ENCODE data around the gene HDAC4. TPM values are rescaled to one million over a fixed set of nuclear protein-coding genes. Genes with fewer than 3 reads are reported as not detected.

Gene HDAC4
- total RNA-seq, 4 donors from 2014 or later, result 51.4 to 107 (median 70.8) TPM

DNA sequence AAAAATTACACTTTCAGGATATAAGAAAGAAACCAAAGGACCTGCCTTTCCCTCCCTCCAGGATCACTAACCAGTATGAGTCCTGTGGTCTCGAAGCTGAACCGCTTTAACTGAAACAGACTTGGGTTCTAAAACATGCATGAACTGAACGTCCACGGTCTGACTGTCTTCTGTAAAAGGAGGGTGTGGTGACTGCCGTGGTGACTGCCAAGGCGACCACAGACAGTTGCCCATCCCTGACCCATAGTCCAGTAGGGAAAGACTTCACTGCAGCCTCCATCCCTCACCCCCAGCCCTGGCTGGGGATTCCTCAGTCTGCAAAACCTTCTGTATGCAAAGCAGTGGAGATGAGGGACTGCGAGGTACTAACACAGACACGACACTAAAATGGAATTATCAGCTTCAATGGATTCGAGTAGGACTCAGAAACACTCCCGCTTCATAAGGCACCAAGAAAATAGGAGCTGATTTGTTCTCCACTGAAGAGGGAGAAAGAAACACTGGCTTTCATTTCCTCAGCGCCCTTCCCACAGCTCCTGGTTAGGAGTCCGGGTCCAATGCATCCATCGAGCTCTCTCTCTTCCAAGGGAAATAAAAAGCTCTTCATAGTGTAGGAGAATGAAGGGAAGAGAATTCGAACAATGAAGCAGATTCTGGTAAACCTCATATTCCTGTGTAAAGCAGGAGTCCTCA lies 197.2 kb downstream of the HDAC4 start:
- TF ChIP-seq POLR2A (IDR thresholded peaks at IDR 0.05) (no peak), EP300 (IDR thresholded peaks at IDR 0.05) (no peak), POLR2AphosphoS5 (IDR thresholded peaks at IDR 0.05) (no peak)
- TF ChIP-seq, protein P1, sequence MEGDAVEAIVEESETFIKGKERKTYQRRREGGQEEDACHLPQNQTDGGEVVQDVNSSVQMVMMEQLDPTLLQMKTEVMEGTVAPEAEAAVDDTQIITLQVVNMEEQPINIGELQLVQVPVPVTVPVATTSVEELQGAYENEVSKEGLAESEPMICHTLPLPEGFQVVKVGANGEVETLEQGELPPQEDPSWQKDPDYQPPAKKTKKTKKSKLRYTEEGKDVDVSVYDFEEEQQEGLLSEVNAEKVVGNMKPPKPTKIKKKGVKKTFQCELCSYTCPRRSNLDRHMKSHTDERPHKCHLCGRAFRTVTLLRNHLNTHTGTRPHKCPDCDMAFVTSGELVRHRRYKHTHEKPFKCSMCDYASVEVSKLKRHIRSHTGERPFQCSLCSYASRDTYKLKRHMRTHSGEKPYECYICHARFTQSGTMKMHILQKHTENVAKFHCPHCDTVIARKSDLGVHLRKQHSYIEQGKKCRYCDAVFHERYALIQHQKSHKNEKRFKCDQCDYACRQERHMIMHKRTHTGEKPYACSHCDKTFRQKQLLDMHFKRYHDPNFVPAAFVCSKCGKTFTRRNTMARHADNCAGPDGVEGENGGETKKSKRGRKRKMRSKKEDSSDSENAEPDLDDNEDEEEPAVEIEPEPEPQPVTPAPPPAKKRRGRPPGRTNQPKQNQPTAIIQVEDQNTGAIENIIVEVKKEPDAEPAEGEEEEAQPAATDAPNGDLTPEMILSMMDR (IDR thresholded peaks at IDR 0.05), result no peak
- 79% methylated on average over 14 of the region's 14 CpGs for WGBS
- no peaks in the 10 kb centered on the region for H3K9me3 ChIP-seq
- no peak overlapping the region for H3K27ac ChIP-seq
- peak; percentile 34 to 60 for DNase-seq (ENCODE audit: low spot score in 2 of 2)
- peaks cover 15% of the 10 kb centered on the region for H3K4me1 ChIP-seq
- H3K4me3 ChIP-seq, result no peak overlapping the region
- H3K27me3 ChIP-seq, result no peaks in the 10 kb centered on the region
- H3K36me3 ChIP-seq, result peaks cover under 1% of the 10 kb centered on the region

DNA sequence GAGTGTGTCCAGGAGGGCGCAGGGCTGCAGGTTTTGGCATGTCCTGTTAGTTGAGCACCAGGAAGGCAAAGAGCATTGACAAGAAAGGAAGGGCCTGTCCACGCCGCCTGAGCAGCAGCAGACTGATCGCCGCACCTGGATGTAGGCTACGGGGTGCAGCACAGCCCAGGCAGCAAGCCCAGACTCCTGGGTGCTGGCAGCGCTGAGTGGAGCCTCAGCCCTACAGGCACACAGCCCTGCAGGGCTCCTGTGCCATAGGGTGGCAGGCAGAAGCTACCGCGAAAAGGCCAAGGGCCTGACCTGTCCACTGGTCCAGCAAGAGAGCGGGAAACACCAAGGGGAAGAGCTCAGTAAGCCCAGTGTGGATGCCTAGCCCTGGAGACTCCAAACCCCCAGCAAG lies 198.0 kb downstream of the HDAC4 start:
- H3K4me3 ChIP-seq, result no peak overlapping the region
- H3K4me1 ChIP-seq, result peaks cover 15% of the 10 kb centered on the region
- H3K36me3 ChIP-seq, result peaks cover 8% of the 10 kb centered on the region
- H3K27me3 ChIP-seq, result no peaks in the 10 kb centered on the region
- peak; percentile 40 to 65 for DNase-seq (ENCODE audit: low spot score in 2 of 2)
- no peaks in the 10 kb centered on the region for H3K9me3 ChIP-seq
- 73% methylated on average over 10 of the region's 10 CpGs for WGBS
- no peak overlapping the region for H3K27ac ChIP-seq
- TF ChIP-seq, protein P1 (IDR thresholded peaks at IDR 0.05), result no peak

DNA sequence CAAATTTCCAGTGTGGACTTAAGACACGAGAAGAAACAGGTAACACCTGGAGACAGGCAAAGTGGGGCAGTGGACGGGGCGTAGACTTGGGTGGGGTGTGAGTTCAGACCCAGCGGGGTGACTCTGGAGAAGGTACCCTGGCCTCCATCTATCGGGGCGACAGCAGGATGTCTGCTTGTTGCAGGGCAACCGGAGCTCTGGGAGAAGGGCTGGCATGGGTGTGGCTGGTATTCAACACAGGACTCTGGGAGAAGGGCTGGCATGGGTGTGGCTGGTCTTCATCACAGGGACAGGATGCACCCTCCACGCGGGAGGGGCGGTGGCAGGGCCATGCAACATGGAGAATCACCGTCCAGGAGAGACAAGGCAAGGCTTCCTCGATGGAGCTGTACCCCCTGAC lies 198.5 kb downstream of the HDAC4 start:
- H3K27me3 ChIP-seq, result no peaks in the 10 kb centered on the region
- peaks cover 9% of the 10 kb centered on the region for H3K36me3 ChIP-seq
- no peaks in the 10 kb centered on the region for H3K9me3 ChIP-seq
- H3K4me3 ChIP-seq, result no peak overlapping the region
- peak; percentile 55 to 75 for DNase-seq (ENCODE audit: low spot score in 2 of 2)
- no peak overlapping the region for H3K27ac ChIP-seq
- TF ChIP-seq, protein P1 (IDR thresholded peaks at IDR 0.05), result no peak
- no peak for TF ChIP-seq POLR2A (IDR thresholded peaks at IDR 0.05)
- peaks cover 15% of the 10 kb centered on the region for H3K4me1 ChIP-seq
- WGBS, result 76% methylated on average over 11 of the region's 12 CpGs

DNA sequence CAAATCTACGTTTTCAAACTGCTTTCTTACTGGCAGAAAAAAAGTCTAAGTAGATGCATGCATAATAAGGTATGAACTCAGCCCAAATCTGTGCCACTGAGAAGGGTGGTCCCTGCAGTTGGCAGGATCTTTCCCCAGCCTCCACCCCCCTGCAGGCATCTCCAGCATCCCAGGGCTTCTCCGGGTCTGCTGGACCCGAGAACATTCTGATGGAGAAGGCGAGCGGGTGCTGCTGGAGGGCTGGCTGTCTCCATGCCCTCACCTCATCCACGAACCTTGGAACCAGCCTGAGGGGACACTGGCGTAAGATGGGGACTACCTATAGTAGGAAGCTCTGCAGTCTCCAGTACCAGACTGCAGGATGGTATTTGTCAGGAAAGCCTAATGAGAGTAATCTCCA lies 198.9 kb downstream of the HDAC4 start:
- DNase-seq (ENCODE audit: low spot score in 2 of 2), result peak in 1 of 2 donors; percentile 52
- 45% methylated on average over 7 of the region's 7 CpGs for WGBS

DNA sequence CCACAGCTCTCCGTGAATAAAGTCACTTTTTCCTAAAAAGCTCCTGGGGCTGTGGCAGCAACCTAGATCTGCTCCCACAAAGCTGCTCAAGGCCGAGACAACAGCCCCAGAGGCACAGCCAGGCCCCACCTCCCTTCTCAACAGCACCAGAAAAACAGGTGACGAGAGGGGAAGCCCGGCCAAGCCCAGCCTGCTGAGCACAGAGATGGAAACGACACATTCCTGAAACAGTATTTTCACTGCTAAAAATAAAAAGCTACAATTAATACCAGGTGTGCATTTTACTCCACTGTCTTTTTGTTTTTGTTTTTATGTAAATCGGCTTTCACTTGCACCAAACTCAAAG lies 199.3 kb downstream of the HDAC4 start:
- Histone ChIP-seq H3K9me3 (no peaks in the 10 kb centered on the region), H3K4me1 (peaks cover 15% of the 10 kb centered on the region), H3K36me3 (peaks cover 17% of the 10 kb centered on the region), H3K27me3 (no peaks in the 10 kb centered on the region), H3K27ac (peak overlapping the region; percentile 64), H3K4me3 (no peak overlapping the region)
- WGBS, result 32% methylated on average over 6 of the region's 6 CpGs
- TF ChIP-seq POLR2A (IDR thresholded peaks at IDR 0.05) (no peak), POLR2AphosphoS5 (IDR thresholded peaks at IDR 0.05) (no peak)
- TF ChIP-seq, protein P1 (IDR thresholded peaks at IDR 0.05), result no peak
- no peak for DNase-seq (ENCODE audit: low spot score in 2 of 2)

More for the DNA sequence above, 198.9 kb downstream of the HDAC4 start:
- no peaks in the 10 kb centered on the region for H3K27me3 ChIP-seq
- H3K27ac ChIP-seq, result no peak overlapping the region
- no peak overlapping the region for H3K4me3 ChIP-seq
- no peaks in the 10 kb centered on the region for H3K9me3 ChIP-seq
- H3K4me1 ChIP-seq, result peaks cover 15% of the 10 kb centered on the region
- peaks cover 13% of the 10 kb centered on the region for H3K36me3 ChIP-seq
- TF ChIP-seq EP300 (IDR thresholded peaks at IDR 0.05), result no peak
- TF ChIP-seq POLR2A (IDR thresholded peaks at IDR 0.05), result no peak
- TF ChIP-seq, protein P1 (IDR thresholded peaks at IDR 0.05), result no peak
- TF ChIP-seq POLR2AphosphoS5 (IDR thresholded peaks at IDR 0.05), result no peak
